Measurements from ENCODE around the gene KCTD11. TPM values are rescaled to one million over a fixed set of nuclear protein-coding genes. Genes with fewer than 3 reads are reported as not detected.

KCTD11 gene
- total and polyA plus RNA-seq, 2 donors (not counting 1 experiment from before 2014, with no cell fraction given), result 4.3 to 13.4 TPM

DNA sequence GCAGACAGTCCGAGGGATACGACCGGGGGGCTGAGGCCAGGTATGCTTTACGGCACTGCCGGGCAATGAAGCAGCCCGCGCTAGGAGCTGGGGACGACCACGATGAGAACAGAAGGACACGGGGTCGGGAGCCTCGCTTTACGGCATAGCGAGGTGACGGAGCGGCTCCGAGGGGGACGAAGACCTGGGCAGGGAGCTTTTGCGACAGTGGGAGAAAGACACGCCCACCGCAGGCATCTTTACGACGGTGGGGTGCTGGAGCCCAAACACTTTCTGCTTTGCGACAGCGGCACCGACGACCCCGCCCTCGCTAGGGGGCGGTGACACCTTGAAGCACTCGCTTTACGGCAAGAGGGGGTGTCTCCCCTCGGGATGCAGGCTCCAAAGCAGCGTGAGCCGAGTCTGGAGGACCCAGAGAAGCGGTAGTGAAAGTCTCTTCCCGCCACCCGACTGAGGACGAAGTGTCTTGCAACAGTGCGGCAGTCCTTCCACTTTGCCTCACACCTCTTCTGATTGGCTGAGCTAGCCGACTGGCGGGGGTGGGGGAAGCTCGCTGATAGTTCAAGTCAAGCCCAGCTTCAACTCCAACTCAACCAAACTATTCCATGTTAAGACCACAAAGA lies 22.5 kb upstream of the KCTD11 start:
- no peaks in the 10 kb centered on the region for H4K20me1 ChIP-seq (ENCODE audit: control insufficient read depth, insufficient read depth, low read length, poor library complexity, severe bottlenecking)
- under 1% methylated on average over 40 of the region's 43 CpGs for WGBS (ENCODE audit: insufficient coverage)
- H3K27me3 ChIP-seq (replicated peaks in 1 of 4; ENCODE audit: control extremely low read depth in 1 of 4, control insufficient read depth in 3 of 4, insufficient read depth in 4 of 4, low read length in 3 of 4), result no peaks in the 10 kb centered on the region
- Mint-ChIP-seq H3K4me3 (peak overlapping the region; percentile 96), H3K27me3 (no peaks in the 10 kb centered on the region), H3K27ac (peak overlapping the region; percentile 98), H3K9me3 (ENCODE audit: insufficient read depth) (no peaks in the 10 kb centered on the region), H3K4me1 (peaks cover 40% of the 10 kb centered on the region)
- H3K36me3 ChIP-seq (replicated peaks in 1 of 2; ENCODE audit: control extremely low read depth in 1 of 2, control insufficient read depth in 1 of 2, extremely low read depth in 1 of 2, insufficient read depth in 2 of 2, low read length in 1 of 2), result peaks cover 0 to 14% of the 10 kb centered on the region in 2 experiments
- peak; percentile 100 for DNase-seq
- H2AFZ ChIP-seq (ENCODE audit: insufficient read depth, low read depth, low read length, poor library complexity, severe bottlenecking), result peak overlapping the region; percentile 94
- no peaks in the 10 kb centered on the region for H3K9me3 ChIP-seq (ENCODE audit: control extremely low read depth in 1 of 3, control insufficient read depth in 2 of 3, insufficient read depth in 1 of 3, low read length in 2 of 3)
- H3K4me3 ChIP-seq (ENCODE audit: control extremely low read depth in 1 of 5, extremely low read depth in 1 of 5, insufficient read depth in 1 of 5, low read depth in 2 of 5, low read length in 4 of 5), result peak overlapping the region; percentile 65 to 92 (median 81)
- ATAC-seq (ENCODE audit: low read depth), result peak; percentile 71
- ChIA-PET CTCF (interaction anchor here (0.8 to 2.7 kb wide), 19 partner anchors 9 to 284 kb away, joined by 3 to 20 read pairs (median 5); partner anchors contain the start of genes ACADVL, DLG4, GABARAP and GPS2), POLR2A (interaction anchor here (0.6 to 2.4 kb wide), 19 partner anchors 9 to 918 kb away, joined by 3 to 18 read pairs (median 4); partner anchors contain the start of genes CD68, CTC1, CTDNEP1 and ELP5)
- intact Hi-C loops (cut with micrococcal nuclease), result loop anchor here (1.0 kb wide), 9 partner anchors 14 to 243 kb away; partner anchors contain the start of genes DVL2, EIF5A, ELP5 and GABARAP
- TF ChIP-seq EZH2 (IDR thresholded peaks at IDR 0.05; ENCODE audit: borderline replicate concordance, insufficient read depth, low read depth, low read length, poor library complexity, severe bottlenecking), result no peak
- TF ChIP-seq, protein P1, sequence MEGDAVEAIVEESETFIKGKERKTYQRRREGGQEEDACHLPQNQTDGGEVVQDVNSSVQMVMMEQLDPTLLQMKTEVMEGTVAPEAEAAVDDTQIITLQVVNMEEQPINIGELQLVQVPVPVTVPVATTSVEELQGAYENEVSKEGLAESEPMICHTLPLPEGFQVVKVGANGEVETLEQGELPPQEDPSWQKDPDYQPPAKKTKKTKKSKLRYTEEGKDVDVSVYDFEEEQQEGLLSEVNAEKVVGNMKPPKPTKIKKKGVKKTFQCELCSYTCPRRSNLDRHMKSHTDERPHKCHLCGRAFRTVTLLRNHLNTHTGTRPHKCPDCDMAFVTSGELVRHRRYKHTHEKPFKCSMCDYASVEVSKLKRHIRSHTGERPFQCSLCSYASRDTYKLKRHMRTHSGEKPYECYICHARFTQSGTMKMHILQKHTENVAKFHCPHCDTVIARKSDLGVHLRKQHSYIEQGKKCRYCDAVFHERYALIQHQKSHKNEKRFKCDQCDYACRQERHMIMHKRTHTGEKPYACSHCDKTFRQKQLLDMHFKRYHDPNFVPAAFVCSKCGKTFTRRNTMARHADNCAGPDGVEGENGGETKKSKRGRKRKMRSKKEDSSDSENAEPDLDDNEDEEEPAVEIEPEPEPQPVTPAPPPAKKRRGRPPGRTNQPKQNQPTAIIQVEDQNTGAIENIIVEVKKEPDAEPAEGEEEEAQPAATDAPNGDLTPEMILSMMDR (IDR thresholded peaks at IDR 0.05), result no peak
- peaks cover 23 to 46% of the 10 kb centered on the region in 2 donors for H3K4me1 ChIP-seq (ENCODE audit: control insufficient read depth in 2 of 2, insufficient read depth in 2 of 2, low read length in 2 of 2)
- H3K27ac ChIP-seq (ENCODE audit: low read length in 2 of 2), result peak overlapping the region; percentile 86 to 93
- peak overlapping the region; percentile 86 for H3K9ac ChIP-seq (ENCODE audit: low read length)
- peaks cover 26% of the 10 kb centered on the region for H3K79me2 ChIP-seq (ENCODE audit: control insufficient read depth, insufficient read depth, low read length)
- peak overlapping the region; percentile 88 for H3K4me2 ChIP-seq (replicated peaks; ENCODE audit: low read depth, low read length, poor library complexity, severe bottlenecking)
